Measurements from ENCODE around the gene FUS. TPM values are rescaled to one million over a fixed set of nuclear protein-coding genes. Genes with fewer than 3 reads are reported as not detected.
"Not testable (repeated sequence)": the region's sequence is repeated elsewhere in the genome, so short reads cannot be mapped to it uniquely, and the experiment has no call there.

FUS gene
- total RNA-seq, 2 donors from 2014 or later, result 698 to 827 TPM

DNA sequence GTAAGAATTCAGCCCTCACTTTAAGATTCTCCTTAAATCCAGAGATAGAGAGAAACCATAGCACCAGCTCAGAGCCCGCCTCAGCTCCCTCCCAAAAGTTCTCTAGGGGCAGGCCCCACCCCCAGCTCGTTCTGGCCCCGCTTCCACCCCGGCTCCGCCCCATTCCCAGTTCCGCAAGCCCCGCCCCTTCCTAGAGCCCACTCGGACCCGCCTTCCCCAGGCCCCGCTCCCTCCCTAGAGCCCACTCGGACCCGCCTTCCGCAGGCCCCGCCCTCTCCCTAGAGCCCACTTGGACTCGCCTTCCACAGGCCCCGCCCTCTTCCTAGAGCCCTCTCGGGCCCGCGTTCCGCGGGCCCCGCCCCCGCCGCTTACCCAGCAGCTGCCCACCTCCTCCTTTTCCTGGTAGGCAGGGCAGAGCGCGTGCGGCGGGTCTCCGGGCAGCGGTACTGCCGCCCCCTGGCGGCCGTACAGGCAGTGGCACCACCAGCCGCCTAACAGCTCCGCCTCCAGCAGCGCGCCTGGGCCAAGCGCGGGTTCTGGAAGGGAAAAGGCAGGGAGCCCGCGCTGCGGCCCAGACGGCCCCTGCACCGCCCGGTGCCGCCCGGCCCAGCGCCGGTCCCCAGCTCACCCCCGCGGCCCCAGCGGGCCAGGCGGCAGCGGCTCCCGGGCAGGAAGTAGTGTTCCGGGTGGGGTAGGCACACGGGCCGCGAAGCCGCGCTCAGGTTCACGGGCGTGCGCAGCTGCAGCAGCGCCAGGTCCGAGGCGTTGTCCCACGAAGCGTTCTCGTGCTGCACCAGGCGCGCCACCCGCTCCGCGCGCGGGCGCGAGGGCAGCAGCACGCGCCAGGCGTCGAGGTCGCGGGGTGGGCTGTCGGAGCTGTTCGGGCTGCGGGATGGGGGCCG lies 37.6 kb upstream of the FUS start:
- peak; percentile 100 for DNase-seq
- Mint-ChIP-seq H3K36me3 (ENCODE audit: low read depth) (no peaks in the 10 kb centered on the region), H3K27ac (peak overlapping the region; percentile 81), H3K4me3 (peak overlapping the region; percentile 37), H3K27me3 (ENCODE audit: insufficient read depth) (peaks cover 42% of the 10 kb centered on the region), H3K4me1 (peaks cover 12% of the 10 kb centered on the region), H3K9me3 (no peaks in the 10 kb centered on the region)
- Histone ChIP-seq H3K9ac (ENCODE audit: extremely low read depth, low read length, poor library complexity, severe bottlenecking) (no peak overlapping the region), H3K4me1 (ENCODE audit: control insufficient read depth, insufficient read depth, low read length) (peaks cover 3% of the 10 kb centered on the region), H3K36me3 (ENCODE audit: control insufficient read depth, insufficient read depth, low read length) (no peaks in the 10 kb centered on the region), H3K9me3 (ENCODE audit: control insufficient read depth, low read length) (no peaks in the 10 kb centered on the region), H3K27ac (ENCODE audit: low read depth, low read length) (peak overlapping the region; percentile 19), H3K27me3 (ENCODE audit: control insufficient read depth, insufficient read depth, low read length, poor library complexity, severe bottlenecking) (peaks cover 12% of the 10 kb centered on the region), H3K4me3 (ENCODE audit: low read length) (peak overlapping the region; percentile 71)
- 20 to 49% methylated on average over 28 to 89 of the region's 89 CpGs for WGBS, 2 experiments (ENCODE audit: insufficient coverage in 1 of 2, insufficient read length in 1 of 2)
- TF ChIP-seq, protein P1, sequence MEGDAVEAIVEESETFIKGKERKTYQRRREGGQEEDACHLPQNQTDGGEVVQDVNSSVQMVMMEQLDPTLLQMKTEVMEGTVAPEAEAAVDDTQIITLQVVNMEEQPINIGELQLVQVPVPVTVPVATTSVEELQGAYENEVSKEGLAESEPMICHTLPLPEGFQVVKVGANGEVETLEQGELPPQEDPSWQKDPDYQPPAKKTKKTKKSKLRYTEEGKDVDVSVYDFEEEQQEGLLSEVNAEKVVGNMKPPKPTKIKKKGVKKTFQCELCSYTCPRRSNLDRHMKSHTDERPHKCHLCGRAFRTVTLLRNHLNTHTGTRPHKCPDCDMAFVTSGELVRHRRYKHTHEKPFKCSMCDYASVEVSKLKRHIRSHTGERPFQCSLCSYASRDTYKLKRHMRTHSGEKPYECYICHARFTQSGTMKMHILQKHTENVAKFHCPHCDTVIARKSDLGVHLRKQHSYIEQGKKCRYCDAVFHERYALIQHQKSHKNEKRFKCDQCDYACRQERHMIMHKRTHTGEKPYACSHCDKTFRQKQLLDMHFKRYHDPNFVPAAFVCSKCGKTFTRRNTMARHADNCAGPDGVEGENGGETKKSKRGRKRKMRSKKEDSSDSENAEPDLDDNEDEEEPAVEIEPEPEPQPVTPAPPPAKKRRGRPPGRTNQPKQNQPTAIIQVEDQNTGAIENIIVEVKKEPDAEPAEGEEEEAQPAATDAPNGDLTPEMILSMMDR (conservative IDR thresholded peaks at IDR 0.05), result peak; percentile 98

DNA sequence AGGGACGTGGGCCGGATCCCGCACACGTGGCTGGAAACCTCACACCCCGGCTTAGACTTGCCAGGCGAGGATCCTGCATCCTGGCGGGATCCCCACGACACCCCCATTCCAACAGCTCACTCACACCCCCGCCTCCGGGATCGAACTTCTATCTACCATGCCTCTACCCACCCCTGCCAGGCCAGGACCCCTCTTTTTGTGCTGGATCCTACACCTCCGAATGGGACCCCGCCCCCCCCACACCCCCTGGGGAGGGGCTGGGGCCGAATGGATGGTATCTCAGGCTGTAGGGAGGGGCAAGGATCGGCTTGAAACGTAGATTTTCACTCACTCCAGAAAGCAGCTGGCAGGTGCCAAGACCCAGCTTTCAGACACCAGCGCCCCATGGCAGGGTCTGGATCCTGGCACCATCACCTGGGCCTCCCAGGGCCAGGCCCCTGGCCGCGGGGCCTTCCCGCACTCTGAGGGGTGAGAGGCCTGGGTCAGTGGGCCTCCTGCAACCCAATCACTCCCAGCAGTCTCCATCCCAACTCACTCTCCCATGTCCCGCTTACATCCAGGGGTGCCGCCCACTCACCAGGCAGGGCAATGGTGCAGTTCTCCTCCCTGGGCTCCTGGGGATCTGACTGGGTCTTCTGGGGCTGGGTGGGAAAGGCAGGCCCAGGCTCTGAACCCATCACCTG lies 36.8 kb upstream of the FUS start:
- Histone ChIP-seq H3K9me3 (ENCODE audit: control insufficient read depth, low read length) (no peaks in the 10 kb centered on the region), H3K36me3 (ENCODE audit: control insufficient read depth, insufficient read depth, low read length) (no peaks in the 10 kb centered on the region), H3K4me1 (ENCODE audit: control insufficient read depth, insufficient read depth, low read length) (peaks cover 3% of the 10 kb centered on the region), H3K27me3 (ENCODE audit: control insufficient read depth, insufficient read depth, low read length, poor library complexity, severe bottlenecking) (peaks cover 20% of the 10 kb centered on the region), H3K4me3 (ENCODE audit: low read length) (no peak overlapping the region), H3K9ac (ENCODE audit: extremely low read depth, low read length, poor library complexity, severe bottlenecking) (no peak overlapping the region), H3K27ac (ENCODE audit: low read depth, low read length) (no peak overlapping the region)
- Mint-ChIP-seq H3K36me3 (ENCODE audit: low read depth) (no peaks in the 10 kb centered on the region), H3K9me3 (no peaks in the 10 kb centered on the region), H3K4me1 (peaks cover 12% of the 10 kb centered on the region), H3K4me3 (no peak overlapping the region), H3K27me3 (ENCODE audit: insufficient read depth) (peaks cover 50% of the 10 kb centered on the region), H3K27ac (no peak overlapping the region)
- TF ChIP-seq, protein P1 (conservative IDR thresholded peaks at IDR 0.05), result no peak
- DNase-seq, result no peak
- WGBS, 2 experiments (ENCODE audit: insufficient coverage in 1 of 2, insufficient read length in 1 of 2), result 86 to 88% methylated on average over 9 to 22 of the region's 22 CpGs

DNA sequence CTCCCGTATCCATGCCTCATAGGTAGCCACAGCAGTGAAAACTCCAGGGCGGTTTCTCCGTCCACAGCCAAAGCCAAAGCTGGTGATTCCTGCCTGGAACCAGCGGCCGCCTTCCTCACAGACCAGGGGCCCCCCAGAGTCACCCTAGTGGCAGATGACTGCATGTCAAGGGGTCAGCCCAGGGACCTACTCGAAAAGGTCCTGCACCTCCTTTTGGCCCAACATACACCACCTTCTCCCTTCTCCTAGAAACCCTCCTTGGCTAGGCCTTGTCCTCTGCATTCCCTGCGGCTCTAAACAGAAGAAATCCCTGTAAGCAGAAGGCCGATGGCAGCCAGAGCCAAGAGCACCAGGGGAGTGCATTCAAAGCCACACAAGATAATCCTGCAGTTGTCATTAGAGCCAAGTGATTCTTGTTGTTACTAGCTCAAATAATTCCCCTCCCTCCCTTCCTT lies 36.2 kb upstream of the FUS start:
- peaks cover 20% of the 10 kb centered on the region for H3K27me3 ChIP-seq (ENCODE audit: control insufficient read depth, insufficient read depth, low read length, poor library complexity, severe bottlenecking)
- TF ChIP-seq, protein P1 (conservative IDR thresholded peaks at IDR 0.05), result peak; percentile 44
- H3K36me3 Mint-ChIP-seq (ENCODE audit: low read depth), result no peaks in the 10 kb centered on the region
- H3K4me3 ChIP-seq (ENCODE audit: low read length), result no peak overlapping the region
- H3K27me3 Mint-ChIP-seq (ENCODE audit: insufficient read depth), result peaks cover 53% of the 10 kb centered on the region
- H3K4me1 ChIP-seq (ENCODE audit: control insufficient read depth, insufficient read depth, low read length), result peaks cover 3% of the 10 kb centered on the region
- H3K4me1 Mint-ChIP-seq, result peaks cover 8% of the 10 kb centered on the region
- H3K9me3 Mint-ChIP-seq, result no peaks in the 10 kb centered on the region
- no peak overlapping the region for H3K9ac ChIP-seq (ENCODE audit: extremely low read depth, low read length, poor library complexity, severe bottlenecking)
- no peaks in the 10 kb centered on the region for H3K36me3 ChIP-seq (ENCODE audit: control insufficient read depth, insufficient read depth, low read length)
- H3K9me3 ChIP-seq (ENCODE audit: control insufficient read depth, low read length), result no peaks in the 10 kb centered on the region
- no peak overlapping the region for H3K27ac Mint-ChIP-seq
- H3K4me3 Mint-ChIP-seq, result no peak overlapping the region
- DNase-seq, result peak; percentile 65
- 90 to 95% methylated on average over 8 of the region's 8 CpGs for WGBS, 2 experiments (ENCODE audit: insufficient coverage in 1 of 2, insufficient read length in 1 of 2)
- no peak overlapping the region for H3K27ac ChIP-seq (ENCODE audit: low read depth, low read length)

GRCh38 chr16:31144418-31144817 lies 35.5 kb upstream of the FUS start:
- not testable (repeated sequence) for DNase-seq; H3K4me1 ChIP-seq (ENCODE audit: control insufficient read depth, insufficient read depth, low read length); H3K27ac Mint-ChIP-seq; H3K4me3 ChIP-seq (ENCODE audit: low read length); H3K9me3 Mint-ChIP-seq; H3K4me1 Mint-ChIP-seq; H3K27ac ChIP-seq (ENCODE audit: low read depth, low read length); H3K36me3 ChIP-seq (ENCODE audit: control insufficient read depth, insufficient read depth, low read length); H3K9me3 ChIP-seq (ENCODE audit: control insufficient read depth, low read length); H3K9ac ChIP-seq (ENCODE audit: extremely low read depth, low read length, poor library complexity, severe bottlenecking); H3K36me3 Mint-ChIP-seq (ENCODE audit: low read depth); H3K4me3 Mint-ChIP-seq
- WGBS, 2 experiments (ENCODE audit: insufficient coverage in 1 of 2, insufficient read length in 1 of 2), result 91 to 92% methylated on average over 6 to 7 of the region's 7 CpGs
- H3K27me3 ChIP-seq (ENCODE audit: control insufficient read depth, insufficient read depth, low read length, poor library complexity, severe bottlenecking), result peaks cover 20% of the 10 kb centered on the region
- peaks cover 57% of the 10 kb centered on the region for H3K27me3 Mint-ChIP-seq (ENCODE audit: insufficient read depth)
